Heart left ventricle (tissue), 13 donors: ENCODE data around the gene GRID2IP.

Source experiments
- POLR2A ChIP-seq, 2 donors: fragments of 450-650 bp; IDR thresholded peaks; one replicate each; pipeline ENCODE4 v1.6.1; 2017; ENCODE audit warnings: antibody characterized with exemption in 2 of 2, mild to moderate bottlenecking in 2 of 2, moderate library complexity in 2 of 2
- TF ChIP-seq, protein P1 (sequence below), 12 donors: fragments of 200-600 bp; sonication (generic) in 4 of 12; IDR thresholded peaks; one replicate each; pipeline versions ENCODE4 v1.5.0 to v1.8.0; 2018 to 2022; ENCODE audit warnings: antibody characterized with exemption in 12 of 12, mild to moderate bottlenecking in 5 of 12
- donor health status: ischemic (EF 13 %, LVEDD 7.1; RV severe dilation, severe dysfunction).
- donor health status: DM: no; HTN: yes; CAD: no.
- donor health status: DM: no; HTN: no; CAD: no.
- donor health status: ischemic (EF 25% LVEDD 6.9; RV normal size, moderate dysfunction).
- donor health status: ischemic (EF 25% LVEDD 5.7; RV mildly dilated, moderate dysfunction).
- donor health status: ischemic (EF 35%, LVEDD 5.7; RV mildly dilated, moderate dysfunction).
- donor health status: nonischemic (EF 11% LVEDD 7.7; RV severe dilation, severe dysfunction).
- donor health status: DM: yes; HTN: yes; CAD: no.
- donor health status: PGD.
- donor health status: ischemic (EF 29% LVEDD 5.4; RV normal size, mild dysfunction).
- donor health status: nonischemic (EF 23%, LVEDD 6.1; RV moderate dilation, normal function).

DNA sequence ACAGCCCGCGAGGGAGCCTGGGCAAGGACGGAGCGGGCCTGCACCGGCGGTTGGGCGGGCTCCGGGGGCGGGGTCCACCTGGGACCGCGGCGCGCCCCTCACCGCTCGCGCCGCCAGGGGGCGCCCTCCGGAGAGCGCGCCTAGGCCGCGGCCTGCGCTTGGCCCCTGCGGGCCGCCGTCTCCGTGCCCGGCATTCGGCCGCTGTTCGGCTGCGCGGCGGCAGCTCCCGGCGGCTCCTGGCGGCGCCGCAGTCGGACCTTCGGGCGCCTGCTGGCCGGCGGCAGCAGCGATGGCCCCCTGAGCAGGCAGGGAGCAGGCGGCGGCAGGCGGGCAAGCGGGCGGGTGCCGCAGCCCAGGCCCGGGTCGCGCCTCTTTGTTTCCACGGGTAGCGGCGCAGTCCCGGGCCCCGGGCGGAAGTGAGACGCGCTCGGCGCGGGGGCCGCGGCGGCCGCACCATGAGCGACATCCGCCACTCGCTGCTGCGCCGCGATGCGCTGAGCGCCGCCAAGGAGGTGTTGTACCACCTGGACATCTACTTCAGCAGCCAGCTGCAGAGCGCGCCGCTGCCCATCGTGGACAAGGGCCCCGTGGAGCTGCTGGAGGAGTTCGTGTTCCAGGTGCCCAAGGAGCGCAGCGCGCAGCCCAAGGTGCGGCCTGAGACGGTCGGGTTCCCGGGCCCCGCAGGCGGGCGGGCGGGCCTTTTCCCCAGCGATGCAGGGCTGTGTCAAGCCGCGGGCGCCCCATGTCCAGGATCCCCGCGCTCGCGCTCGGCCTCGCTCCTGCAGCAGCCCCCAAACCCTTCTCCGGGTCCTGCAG lies 38.8 kb upstream of the GRID2IP start, which contains the start of gene INTS15:
- TF ChIP-seq POLR2A (IDR thresholded peaks at IDR 0.05), result peak in 1 of 2 donors; percentile 57
- TF ChIP-seq, protein P1, sequence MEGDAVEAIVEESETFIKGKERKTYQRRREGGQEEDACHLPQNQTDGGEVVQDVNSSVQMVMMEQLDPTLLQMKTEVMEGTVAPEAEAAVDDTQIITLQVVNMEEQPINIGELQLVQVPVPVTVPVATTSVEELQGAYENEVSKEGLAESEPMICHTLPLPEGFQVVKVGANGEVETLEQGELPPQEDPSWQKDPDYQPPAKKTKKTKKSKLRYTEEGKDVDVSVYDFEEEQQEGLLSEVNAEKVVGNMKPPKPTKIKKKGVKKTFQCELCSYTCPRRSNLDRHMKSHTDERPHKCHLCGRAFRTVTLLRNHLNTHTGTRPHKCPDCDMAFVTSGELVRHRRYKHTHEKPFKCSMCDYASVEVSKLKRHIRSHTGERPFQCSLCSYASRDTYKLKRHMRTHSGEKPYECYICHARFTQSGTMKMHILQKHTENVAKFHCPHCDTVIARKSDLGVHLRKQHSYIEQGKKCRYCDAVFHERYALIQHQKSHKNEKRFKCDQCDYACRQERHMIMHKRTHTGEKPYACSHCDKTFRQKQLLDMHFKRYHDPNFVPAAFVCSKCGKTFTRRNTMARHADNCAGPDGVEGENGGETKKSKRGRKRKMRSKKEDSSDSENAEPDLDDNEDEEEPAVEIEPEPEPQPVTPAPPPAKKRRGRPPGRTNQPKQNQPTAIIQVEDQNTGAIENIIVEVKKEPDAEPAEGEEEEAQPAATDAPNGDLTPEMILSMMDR (IDR thresholded peaks at IDR 0.05), result peak; percentile 38 to 99 (median 81)
